GM19455 (cell line): ENCODE data around the gene ME3.
"Not testable (repeated sequence)": the region's sequence is repeated elsewhere in the genome, so short reads cannot be mapped to it uniquely, and the experiment has no call there.

Experiments
- ATAC-seq: cut with Tn5 transposase; IDR thresholded peaks from one replicate; pipeline ENCODE4 v1.9.1; 2021; ENCODE audit not compliant: unreplicated experiment

Gene ME3

DNA sequence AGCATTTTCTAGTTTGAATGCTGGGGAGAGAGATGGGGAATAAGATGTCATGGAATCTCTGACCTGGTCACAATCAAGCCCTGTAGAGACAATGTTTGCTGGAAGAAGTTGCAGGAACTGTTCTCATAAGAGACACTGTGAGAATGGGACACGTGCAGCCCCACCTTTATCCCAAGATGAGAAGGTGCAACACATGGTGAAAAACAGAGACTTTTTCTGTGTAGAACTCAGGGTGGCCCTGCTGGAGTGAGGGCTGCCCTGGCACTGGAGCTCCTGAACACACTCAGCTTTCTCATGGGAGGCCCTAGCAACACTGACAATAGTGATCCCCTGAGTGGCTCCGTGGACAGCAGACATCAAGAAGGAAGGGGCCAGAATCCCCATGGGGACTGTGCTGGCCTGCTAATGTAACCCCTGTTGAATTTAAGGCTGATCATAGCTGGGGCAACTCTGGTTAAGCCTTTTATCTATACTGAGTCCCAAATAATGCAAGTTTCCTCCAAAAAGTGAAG is 106.6 kb downstream of the ME3 start:
- no peak for ATAC-seq

DNA sequence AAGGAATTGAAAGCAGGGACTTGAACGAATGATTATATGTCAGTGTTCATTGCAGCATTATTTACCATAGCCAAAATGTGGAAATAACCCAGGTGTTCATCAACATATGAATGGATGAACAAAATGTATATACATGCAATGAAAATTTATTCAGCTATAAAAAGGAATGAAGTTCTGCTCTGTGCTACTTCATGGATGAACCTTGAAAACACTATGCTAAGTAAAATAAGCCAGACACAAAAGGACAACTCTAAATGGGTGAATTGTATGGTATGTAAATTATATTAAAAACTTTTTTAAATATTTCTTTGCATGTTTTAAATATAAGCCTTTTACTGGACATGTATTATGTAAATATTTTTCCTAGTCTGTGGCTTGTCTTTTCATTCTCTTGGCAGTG is 107.0 kb downstream of the ME3 start:
- no peak for ATAC-seq

DNA sequence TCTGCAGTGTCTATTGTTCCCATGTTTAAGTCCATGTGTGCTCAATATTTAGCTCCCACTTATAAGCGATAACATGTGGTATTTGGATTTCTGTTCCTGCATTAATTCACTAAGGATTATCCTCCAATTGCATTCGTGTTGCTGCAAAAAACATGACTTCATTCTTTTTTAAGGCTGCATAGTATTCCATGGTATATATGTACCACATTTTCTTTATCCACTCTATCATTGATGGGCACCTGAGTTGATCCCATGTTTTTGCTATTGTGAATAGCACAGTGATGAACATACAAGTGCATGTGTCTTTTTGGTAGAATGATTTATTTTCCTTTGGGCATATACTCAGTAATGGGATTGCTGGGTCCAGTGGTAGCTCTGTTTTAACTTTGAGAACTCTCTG is 109.6 kb downstream of the ME3 start:
- not testable (repeated sequence) for ATAC-seq

DNA sequence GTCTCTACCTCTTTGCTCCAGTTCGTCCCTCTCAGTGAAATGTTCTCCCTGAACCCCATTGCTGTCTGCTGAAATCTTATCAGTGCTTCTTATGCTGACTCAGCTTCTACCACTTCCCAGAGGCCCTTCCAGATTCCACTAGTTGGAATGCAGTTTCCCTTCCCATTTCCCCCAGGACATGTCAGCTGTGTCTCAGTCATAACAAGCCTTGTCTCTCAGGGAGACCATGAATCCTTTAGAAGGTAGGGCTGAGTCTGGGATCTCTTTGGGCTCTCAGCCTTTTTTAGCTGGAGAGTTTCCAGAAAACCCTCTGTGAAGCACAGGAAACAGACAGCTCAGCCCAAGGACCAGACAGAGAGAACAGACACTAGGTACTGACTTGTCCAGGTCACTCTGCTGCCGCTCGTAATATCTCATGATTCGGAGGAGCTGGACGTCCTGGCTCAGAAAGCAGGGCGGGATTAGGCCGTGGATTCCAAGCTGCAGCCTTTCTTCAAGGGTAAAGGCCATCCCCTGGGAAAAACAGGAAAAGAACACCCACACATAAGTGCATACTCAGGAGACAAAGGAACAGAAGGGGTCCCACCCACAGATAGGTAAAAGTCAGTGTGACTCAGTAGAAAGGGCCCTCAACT is 113.0 kb downstream of the ME3 start:
- ATAC-seq = no peak

DNA sequence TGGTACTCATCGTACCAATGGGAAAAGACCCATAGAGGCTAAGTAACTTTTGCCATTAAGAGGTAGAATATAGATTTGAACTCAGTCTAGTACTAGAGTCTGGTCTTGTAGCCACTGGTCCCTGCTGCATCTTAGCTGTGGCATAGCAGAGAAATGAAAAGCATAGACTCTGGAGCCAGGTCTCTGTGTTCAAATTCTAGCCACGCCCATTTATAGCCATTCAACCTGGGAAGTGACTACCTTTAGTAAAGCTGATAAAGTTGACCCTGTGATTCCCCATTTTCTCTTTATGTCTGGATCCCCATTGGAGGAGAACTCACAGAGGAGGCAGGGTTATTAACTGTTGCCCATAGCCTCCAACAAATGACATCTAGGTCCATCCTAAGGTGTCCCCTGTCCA is 113.6 kb downstream of the ME3 start:
- ATAC-seq = no peak

DNA sequence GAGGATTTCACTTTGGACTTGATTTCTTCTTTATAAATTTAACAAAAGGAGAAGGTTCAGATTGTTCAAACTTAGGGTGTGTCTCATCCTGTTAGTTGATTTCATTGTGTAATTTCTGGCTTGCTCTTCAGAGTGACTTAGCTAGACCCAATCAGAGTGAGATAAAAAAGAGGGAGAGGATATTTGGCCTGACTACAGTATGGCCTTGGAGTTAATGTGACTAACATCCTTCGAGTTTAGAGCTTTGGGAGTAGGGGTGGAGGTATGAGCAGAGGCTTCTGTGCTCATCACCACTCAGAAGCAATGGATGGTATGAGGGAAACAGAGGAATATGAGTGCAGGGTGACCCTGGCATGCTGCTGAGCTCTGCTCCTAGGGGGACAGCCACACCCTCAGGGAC is 114.2 kb downstream of the ME3 start:
- ATAC-seq = no peak

DNA sequence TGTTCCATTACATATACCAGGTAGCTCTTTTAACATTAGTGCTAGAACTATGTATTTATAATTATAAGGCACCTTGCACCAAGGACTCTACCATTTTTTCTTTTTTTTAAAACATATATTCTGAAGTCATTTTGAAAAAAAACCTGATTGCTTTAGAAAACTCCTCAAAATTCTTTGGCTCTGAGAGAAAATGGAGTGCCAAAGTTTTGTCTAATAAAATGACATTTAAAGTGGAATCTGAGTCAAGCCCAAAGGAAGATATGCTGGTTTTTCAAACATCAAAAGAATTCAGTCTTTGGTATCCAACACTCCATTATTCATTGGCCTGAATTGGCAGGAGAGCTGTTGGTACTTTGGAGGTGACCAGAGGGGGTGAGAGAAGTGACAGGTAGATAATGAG is 116.5 kb downstream of the ME3 start:
- ATAC-seq = no peak

DNA sequence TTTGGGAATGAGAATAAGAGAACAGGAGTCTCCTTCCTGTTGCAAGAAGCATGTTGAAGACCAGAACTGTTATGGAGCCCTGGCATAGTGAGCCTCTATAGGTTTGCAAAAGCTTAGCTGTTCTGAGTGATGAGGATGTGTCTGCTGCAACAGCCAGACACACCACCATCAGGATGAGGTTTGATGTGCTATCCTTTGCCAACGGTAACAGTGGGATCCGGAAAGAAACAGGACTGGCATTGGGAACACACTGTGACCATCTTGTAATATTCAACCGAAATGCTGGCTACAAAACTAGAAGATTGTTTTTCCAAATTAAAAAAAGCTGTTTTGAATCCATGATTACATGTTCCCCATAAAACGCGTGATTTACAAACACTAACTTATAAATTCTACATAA is 117.0 kb downstream of the ME3 start:
- ATAC-seq = no peak

DNA sequence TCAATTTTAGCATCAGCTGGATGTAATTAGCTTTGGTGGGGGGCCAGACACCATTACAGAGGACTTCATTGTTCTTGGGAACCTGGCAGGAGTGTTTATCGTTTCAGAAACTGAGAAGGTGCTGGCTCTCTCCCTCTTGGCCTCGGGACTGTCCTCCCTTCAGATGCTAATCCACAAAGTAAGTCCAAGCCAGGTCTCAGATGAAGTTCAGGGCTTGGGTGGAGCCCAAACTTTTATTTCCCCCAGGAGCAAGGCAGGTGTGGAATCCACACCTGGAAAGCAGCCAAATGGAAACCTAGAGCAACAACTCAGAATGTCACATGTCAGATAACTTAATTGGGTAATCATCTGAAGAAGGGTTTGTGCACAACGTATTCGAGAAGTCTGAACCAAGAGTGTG is 119.2 kb downstream of the ME3 start:
- no peak for ATAC-seq

DNA sequence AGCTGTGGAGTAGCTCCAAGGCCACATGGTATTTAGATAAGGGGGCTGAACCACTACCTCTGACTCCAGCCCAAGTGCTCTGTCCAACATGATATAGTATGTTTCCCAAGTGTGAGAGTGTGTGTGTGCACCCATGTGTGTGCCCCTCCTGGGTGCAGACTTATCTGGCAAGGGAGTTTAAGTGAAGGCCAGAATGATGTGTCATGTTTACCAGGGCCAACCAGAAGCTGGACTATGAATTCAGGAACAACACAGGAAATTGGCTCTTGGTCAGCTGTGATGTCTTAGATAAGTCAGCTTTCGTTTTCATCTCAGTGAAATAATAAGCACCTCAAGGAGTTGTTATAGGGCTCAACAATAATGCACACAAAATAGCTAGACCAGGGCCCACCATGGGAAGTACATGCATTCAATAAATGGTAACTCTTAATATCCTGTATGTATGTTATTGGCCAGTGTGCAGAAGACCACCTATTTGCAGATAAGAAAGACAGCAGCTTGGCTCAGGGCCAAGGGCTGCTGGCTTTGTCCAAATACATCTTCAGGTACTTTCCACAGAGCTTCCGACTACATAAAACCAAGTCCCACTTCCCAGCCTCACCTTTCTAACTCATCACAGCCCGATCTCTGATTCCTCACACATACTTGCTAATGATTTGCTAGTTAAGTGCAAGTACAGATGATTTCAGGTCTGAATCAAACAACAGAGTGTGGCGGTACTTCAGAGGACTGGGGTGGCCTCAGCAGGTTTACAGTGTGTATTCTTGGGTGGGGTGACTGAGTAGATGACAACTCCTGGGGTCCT is 120.9 kb downstream of the ME3 start:
- no peak for ATAC-seq

DNA sequence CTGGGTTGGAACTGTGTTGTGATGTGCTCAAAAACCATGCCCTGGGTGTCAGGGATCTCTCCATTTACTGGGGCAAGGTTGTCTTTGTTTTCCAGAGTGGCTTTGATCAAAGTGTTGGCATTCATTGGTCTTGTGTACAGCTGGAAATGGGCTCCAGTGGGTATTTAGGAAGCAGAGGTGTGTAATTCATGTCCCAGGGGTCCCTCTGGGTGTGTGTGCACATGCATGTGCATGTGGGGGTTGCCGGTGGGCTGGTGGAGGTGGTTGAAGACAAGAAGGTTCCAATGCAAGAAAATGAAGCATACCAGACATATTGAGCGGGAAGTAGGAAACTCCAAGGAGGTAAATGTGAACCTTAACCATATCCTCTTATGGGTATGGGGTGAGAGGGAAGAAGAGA is 121.7 kb downstream of the ME3 start:
- ATAC-seq = no peak

DNA sequence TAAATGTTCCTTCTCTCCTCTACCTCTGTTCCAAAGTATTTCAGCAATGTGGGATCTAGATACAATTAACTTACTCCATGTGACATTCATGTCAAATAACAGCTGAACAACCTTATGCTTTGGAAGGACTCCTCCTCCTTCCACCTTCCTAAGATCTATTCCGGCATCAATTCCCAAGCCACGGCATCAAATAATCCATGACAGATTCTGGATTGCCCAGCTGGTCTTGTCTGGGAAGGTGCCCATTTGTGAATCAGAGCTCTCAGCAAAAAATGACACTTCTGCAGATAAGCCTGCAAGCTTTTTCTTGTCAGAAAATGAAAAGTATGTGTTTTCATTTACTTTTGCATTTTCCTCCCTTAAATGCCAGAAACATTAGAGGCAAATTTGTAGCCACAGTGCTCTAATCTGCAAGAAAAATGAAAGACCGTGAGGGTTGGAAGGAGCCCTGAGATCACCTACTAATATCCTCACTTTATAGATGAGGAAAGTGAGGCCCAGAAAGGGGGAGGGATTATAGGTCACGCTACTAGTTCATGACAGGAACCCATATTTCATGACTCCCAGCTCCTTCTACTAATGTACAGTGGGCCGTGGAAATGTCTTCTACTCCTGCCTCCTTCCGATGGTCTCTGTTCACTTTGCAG is 124.0 kb downstream of the ME3 start:
- no peak for ATAC-seq

DNA sequence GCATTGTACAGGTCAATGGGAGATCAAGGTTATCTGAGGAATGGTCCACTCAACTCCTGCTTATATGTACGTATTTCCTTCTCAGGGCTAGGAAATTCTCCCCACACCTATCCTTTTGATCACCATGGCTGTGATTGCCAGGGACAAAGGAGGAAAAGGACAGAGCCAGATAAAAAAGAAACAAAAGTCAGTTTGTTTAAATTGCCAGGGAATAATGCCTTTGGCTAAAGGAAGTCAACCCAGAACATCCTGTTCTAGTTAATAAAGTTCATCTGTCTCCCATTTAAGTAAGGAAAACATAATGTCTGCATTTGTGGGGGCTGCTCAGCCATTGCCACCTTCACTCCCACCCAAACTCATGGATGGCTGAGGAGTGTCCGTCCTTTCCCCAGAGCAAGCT is 124.7 kb downstream of the ME3 start:
- no peak for ATAC-seq

DNA sequence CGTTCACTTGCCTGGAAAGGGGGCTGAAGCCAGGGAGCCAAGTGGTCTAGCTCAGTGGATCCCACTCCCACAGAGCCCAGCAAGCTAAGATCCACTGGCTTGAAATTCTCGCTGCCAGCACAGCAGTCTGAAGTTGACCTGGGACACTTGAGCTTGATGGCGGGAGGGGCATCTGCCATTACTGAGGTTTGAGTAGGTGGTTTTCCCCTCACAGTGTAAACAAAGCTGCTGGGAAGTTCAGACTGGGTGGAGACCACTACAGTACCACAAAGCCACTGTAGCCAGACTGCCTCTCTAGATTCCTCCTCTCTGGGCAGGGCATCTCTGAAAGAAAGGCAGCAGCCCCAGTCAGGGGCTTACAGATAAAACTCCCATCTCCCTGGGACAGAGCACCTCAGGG is 131.1 kb downstream of the ME3 start:
- not testable (repeated sequence) for ATAC-seq

DNA sequence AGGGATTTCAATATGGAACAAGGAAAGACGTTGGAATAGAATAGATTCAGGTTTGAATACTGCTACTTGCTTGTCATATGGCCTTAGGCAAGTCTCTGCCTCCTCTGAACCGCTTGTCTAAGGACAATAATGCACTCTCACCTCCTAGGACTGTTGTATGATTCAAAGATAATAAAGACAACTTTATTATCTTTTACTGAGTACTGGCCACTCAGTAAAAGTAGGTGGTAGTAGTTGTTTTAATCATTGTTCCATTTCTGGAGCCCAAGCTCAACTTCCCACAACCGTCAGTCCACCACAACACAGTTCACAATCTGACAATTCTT is 134.2 kb downstream of the ME3 start:
- no peak for ATAC-seq

DNA sequence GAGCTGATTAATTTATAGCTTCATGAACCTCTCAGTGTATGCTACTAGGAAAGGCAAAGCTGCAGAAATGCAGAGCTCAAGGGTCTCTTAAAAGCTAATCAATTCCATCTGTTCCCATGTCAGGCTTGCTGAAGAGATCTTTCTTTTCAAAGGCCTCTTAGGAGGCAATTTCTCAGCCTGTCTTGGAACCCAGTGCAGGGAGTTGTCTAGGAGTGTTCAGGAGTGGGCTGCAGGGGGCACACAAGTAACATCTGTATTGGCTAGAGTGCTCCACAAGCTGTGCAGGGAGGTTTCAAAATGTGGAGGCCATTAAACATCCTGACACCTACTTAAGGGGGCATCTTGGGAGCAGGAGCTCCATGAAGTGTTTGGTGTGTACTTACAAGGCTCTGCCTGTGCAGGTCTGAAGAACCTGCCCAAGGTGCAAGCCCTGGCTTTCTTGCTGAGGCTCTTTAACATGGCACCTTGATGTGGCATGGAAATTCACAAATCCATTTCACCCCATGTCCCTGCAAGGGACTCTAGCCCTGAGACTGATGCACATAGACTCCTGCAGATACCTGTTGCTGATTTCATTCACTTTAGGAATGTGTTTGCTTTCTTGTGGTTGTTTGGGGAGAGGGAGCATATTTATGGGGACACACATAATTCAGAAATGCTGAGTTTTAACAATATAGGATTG is 134.7 kb downstream of the ME3 start:
- no peak for ATAC-seq

DNA sequence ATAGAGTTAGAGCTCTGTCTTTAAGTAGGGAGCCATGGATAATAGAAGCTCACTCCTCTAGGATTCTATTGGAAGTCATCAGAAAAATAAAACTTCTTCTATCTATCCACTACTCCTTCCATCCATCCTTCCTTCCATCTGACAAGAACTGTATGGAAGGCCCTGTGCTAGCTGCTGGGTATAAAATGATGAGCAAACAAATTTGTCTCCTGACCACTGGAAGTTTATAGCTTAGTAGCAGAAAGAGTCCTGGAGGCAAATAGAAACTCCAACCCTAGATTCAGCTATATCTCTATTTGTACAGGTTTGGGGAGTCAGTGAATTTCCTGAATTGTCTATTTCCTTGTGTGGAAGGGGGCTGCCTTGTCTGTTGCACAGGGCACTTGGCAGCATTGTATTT is 136.6 kb downstream of the ME3 start:
- ATAC-seq = no peak

DNA sequence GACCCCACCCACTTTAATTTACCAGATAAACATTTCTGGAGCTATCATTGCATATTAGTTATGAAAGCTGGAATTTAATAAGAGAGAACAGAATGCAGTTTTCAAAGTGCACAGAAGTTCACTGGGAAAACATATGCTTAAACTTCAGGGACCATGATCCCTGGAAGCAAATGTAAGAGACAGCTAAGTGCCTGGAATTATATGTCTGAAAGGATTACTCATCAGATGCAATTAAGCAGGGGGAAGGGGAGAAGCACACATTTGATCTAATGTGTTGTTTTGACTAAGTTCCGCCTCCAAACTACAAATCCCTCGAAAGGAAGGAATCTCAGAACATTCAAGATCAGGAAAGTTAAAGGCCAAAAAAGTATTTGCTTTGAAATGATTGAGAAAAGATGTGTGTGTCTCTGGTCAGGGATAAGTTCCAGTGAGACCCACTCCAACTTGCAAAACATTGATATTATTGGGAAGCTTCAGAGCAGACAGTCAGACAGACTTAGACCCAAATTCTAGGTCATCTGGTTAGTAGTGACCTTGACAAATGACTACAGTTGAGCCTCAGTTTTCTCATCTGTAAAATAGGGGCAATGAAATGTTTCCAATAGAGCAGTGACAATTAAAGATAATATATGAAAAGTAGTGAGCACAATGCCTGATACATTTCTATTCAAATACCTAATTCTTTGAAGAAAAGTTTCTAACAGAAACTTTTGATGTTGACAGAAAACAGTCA is 147.6 kb downstream of the ME3 start:
- no peak for ATAC-seq

DNA sequence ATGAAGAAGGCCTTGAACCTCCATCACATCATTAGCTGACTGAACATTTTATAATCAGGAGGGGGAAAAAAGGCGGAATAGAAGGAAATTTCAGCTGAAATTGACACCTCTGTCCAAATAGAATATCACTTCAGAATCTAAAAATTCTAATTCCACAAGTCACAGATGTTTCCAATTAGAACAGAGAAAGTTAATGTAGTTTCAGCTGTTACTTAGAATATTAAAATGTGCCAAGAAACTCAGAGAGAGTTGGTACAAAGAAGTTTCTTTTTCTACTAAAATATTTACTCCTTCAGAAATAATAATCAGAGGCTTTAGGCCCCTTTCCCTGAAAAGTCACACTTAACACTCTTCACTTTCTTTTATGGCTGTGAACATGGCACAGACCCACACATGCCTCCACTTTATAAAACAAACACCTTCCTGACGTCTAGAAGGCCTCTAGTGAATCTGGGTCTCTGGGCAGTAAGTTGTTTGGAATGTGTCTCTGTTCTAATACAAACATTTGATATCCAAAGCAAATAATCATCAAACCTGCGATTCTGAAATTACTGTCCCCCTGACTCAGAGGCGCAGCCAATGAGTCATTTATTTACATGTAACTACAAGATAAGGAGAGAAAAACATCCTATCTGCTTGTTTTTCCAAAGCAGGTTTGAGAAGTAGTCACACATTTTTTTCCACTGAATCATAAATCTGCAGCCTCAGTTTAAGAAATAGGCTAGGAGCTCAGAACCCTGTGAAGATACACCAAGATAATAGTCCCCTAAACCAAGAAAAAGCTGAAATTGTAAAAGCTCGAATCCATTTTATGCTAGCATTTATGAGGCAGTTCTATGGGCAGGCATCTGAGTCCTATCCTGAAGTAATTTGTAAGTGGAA is 148.4 kb downstream of the ME3 start:
- ATAC-seq = no peak

DNA sequence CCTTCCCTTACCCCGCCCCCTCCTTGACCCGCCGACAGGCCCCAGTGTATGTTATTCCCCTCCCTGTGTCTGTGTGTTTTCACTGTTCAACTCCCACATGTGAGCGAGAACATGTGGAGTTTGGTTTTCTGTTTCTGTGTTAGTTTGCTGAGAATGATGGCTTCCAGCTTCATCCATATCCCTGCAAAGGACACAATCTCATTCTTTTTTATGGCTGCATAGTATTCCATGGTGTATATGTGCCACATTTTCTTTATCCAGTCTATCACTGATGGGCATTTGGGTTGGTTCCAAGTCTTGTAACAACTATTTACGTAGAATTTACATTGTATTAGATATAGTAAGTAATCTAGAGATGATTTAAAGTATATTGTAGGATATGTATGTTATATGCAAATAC is 149.9 kb downstream of the ME3 start:
- not testable (repeated sequence) for ATAC-seq
